Stromal cell of bone marrow (primary cell): ENCODE measurements around the gene FZD1.

Experiments used
- DNase-seq: peaks from one replicate; pipeline ENCODE4 v3.0.0-alpha.2; 2012; ENCODE audit warnings: low read depth

FZD1 gene

GRCh38 chr7:91264924-91265681 is 870 bp downstream of the FZD1 start:
- DNase-seq = no peak

DNA sequence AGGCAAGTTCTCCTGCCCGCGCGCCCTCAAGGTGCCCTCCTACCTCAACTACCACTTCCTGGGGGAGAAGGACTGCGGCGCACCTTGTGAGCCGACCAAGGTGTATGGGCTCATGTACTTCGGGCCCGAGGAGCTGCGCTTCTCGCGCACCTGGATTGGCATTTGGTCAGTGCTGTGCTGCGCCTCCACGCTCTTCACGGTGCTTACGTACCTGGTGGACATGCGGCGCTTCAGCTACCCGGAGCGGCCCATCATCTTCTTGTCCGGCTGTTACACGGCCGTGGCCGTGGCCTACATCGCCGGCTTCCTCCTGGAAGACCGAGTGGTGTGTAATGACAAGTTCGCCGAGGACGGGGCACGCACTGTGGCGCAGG is 1.4 kb downstream of the FZD1 start:
- DNase-seq = no peak

DNA sequence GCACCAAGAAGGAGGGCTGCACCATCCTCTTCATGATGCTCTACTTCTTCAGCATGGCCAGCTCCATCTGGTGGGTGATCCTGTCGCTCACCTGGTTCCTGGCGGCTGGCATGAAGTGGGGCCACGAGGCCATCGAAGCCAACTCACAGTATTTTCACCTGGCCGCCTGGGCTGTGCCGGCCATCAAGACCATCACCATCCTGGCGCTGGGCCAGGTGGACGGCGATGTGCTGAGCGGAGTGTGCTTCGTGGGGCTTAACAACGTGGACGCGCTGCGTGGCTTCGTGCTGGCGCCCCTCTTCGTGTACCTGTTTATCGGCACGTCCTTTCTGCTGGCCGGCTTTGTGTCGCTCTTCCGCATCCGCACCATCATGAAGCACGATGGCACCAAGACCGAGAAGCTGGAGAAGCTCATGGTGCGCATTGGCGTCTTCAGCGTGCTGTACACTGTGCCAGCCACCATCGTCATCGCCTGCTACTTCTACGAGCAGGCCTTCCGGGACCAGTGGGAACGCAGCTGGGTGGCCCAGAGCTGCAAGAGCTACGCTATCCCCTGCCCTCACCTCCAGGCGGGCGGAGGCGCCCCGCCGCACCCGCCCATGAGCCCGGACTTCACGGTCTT is 1.9 kb downstream of the FZD1 start:
- no peak for DNase-seq

GRCh38 chr7:91266689-91267090 is 2.5 kb downstream of the FZD1 start:
- DNase-seq = no peak

DNA sequence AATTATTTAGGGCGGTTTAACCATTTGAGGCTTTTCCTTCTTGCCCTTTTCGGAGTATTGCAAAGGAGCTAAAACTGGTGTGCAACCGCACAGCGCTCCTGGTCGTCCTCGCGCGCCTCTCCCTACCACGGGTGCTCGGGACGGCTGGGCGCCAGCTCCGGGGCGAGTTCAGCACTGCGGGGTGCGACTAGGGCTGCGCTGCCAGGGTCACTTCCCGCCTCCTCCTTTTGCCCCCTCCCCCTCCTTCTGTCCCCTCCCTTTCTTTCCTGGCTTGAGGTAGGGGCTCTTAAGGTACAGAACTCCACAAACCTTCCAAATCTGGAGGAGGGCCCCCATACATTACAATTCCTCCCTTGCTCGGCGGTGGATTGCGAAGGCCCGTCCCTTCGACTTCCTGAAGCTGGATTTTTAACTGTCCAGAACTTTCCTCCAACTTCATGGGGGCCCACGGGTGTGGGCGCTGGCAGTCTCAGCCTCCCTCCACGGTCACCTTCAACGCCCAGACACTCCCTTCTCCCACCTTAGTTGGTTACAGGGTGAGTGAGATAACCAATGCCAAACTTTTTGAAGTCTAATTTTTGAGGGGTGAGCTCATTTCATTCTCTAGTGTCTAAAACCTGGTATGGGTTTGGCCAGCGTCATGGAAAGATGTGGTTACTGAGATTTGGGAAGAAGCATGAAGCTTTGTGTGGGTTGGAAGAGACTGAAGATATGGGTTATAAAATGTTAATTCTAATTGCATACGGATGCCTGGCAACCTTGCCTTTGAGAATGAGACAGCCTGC is 3.1 kb downstream of the FZD1 start:
- peak; percentile 80 for DNase-seq

DNA sequence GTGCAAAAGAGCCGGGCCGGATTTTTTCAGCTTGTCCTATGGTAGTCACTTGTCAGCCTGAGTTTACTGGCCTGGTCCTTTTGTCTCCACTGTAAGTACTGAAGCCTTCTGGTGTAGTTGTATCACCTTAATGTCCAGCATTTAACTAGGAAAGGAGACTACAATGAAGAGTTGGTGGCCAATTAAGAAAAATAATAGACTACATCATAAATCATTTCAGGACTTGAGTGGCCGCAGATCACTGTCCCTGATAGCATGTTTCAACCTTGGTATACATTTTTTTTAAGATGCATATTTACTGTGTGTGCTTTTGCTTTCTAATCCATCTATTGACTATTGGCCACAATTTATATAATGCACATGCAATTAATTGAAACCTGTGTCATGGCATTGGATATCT is 6.1 kb downstream of the FZD1 start:
- DNase-seq = no peak

DNA sequence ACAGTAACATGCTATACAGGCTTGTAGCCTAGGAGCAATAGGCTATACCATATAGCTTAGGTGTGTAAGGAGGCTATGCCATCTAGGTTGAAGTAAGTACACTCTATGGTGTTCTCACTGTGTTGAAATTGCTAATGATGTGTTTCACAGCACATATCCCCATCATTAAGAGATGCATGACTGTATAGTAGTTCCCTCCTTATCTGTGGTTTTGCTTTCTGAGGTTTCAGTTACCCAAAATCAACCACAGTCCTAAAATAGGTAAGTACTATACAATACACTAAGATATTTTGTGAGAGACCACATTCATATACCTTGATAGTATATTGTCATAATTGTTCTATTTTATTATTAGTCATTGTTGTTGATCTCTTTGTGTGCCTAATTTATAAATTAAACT is 12.7 kb downstream of the FZD1 start:
- DNase-seq = no peak

DNA sequence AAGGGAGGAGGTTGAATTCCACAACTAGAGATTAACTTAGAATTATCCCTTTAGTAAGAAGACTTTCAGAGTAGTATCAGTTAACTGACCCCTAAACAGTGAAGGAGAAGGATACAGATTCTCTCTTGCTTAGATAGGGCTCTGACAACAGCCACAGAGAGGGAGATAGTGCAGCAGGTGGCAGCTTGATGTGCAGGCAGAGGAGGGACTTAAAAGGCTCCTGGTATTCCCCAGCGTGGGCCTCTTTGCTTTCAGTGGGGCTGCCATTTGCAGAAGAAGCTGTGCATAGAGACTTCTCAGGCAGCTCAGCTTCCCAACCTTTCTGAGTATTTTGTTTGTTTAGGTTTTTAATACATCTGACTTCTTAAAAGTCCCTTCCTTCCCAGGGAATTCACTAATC is 16.0 kb downstream of the FZD1 start:
- DNase-seq = no peak

DNA sequence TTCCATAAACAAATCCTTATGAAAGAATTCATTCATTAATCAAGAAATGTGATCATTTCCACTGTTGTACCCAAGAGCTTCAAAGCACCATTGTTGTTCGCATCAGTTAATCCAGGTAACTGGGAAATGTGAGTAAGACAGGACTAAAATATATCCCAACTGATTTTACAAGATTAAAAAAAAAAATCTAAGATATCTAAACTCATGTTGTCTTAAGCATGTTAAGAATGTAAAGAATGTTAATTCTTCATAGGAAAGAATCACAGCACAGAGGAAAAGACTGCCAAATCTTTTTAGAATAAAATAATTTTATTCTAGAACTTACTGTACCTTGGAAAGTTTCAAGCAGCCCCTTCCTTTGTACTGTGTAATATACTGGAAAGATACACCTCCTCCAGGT is 16.4 kb downstream of the FZD1 start:
- DNase-seq = no peak

DNA sequence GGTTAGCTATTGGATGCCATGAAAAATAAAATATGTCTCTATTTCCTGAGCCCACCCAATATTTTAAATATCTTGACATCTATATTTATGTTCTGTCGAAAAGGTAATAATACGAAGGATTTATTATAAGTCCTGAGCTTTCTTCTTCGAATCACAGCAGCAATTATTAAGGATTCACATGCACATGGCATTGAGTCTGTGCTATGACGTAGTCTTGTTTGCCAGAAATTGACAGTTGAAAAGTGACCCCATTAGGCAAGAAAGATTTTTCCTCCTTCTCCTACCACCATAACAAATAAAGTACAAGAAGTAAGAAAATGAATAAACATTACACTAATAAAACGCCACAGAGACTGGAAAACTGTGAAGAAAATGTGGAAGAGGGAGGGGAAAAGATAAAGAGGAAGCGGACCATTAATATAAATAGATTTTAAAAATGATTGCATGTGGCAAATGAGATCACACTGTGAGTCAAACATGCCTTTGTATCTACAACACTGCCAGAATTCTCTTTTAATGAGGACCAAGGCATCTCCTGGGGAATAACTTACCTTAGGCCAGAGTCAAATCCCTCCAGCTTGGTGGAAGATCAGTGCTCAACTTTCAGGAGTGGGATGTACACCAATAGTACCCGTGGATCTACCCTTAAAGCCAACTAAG is 21.6 kb downstream of the FZD1 start:
- DNase-seq = peak; percentile 27

DNA sequence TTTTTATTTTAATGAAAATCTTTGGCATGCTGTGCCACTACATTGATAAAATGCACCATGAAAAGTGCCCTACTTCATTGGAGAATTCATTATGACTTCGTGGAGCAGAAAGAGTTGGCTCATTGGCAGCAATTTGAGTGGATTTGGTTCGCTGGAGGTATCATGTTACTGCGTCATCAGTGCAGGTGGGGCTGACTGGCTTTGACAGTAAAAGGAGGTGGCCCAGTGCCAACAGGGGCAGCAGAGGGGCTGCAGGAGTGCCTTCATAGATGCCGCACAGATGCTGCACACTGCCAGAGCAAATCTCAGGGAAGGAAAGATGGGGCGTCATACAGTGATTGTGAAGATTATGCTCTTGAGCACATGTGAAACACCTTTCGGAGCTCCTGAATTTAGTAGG is 22.2 kb downstream of the FZD1 start:
- DNase-seq = no peak

GRCh38 chr7:91287371-91288084 is 23.3 kb downstream of the FZD1 start:
- DNase-seq = peak; percentile 47

GRCh38 chr7:91288208-91288824 is 24.1 kb downstream of the FZD1 start:
- no peak for DNase-seq

DNA sequence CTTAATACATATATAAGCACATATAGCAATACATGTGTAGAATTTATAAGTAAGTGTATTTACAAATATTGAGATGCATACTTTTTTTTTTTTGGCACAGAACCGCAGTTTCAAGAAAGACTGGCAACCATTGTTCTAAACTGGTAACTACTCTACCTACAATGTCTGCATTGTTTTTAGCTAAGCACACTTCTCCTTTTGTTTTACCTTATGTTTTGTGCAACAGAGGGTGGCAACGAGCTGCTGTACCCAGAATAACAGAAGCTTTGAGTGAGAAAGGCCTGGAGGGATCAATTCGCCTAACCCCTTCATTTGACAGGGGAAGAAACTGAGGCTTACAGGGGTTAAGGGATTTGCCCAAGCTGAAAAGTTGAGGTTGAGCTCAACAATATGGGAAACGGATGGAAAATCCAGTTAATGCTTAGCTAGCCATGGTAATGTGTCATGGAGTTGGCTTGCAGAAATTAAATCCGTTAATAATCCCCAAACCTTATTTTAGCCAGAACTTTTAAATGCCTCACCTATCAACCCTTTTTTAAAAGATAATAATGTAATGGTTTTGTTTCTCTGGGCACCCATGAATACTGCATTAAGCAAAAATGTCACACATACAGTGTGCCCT is 25.5 kb downstream of the FZD1 start:
- no peak for DNase-seq

- DNase-seq = no peak
Observed at GRCh38 chr7:91291302-91291701, 27.1 kb downstream of the FZD1 start.

GRCh38 chr7:91291902-91292301 is 27.7 kb downstream of the FZD1 start:
- DNase-seq = no peak

DNA sequence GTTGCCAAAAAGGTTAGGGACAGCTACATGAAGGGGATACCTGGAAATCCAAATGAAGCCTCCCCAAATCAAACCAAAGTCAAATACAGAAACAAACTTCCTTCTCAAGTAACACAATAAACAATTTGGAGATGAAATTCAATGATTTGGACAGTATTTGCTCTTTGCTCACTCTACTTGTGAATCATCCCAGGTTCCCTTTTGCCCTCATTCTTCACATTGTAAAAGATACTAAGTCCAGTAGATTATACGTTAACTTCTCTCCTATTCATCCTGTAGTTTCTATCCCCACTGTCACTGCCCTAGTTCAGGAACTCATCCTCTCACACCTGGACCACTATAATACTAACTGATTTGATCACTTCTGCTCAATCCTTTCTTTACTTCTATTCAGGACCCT is 28.3 kb downstream of the FZD1 start:
- DNase-seq = no peak

DNA sequence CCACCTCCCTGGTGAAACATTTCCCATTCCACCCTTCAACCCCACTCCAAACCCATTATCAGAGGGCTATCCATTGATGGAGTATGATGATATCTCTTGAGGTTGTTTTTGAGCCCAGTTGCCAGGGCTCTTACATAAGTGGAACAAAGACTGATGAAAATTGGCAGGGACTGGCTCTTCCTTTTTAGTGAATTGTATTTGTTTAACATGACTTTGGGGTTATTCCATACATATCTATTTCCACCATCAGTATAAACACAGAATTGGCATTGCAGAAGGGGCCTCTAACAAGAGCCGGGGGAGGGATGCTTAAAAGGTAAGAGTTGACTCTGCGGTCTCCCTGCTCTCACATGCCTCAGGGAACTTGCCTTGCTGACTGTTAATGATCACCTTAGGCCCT is 28.9 kb downstream of the FZD1 start:
- no peak for DNase-seq

GRCh38 chr7:91293840-91294239 is 29.6 kb downstream of the FZD1 start:
- no peak for DNase-seq

GRCh38 chr7:91294639-91295220 is 30.5 kb downstream of the FZD1 start:
- DNase-seq = no peak

- no peak for DNase-seq
Observed at GRCh38 chr7:91295576-91295975, 31.3 kb downstream of the FZD1 start.
